ENCODE results near the gene PGM2L1. TPM values are rescaled to one million over a fixed set of nuclear protein-coding genes. Genes with fewer than 3 reads are reported as not detected.

The PGM2L1 gene
- total RNA-seq, 1 donor from 2014 or later: 2.1 TPM

DNA sequence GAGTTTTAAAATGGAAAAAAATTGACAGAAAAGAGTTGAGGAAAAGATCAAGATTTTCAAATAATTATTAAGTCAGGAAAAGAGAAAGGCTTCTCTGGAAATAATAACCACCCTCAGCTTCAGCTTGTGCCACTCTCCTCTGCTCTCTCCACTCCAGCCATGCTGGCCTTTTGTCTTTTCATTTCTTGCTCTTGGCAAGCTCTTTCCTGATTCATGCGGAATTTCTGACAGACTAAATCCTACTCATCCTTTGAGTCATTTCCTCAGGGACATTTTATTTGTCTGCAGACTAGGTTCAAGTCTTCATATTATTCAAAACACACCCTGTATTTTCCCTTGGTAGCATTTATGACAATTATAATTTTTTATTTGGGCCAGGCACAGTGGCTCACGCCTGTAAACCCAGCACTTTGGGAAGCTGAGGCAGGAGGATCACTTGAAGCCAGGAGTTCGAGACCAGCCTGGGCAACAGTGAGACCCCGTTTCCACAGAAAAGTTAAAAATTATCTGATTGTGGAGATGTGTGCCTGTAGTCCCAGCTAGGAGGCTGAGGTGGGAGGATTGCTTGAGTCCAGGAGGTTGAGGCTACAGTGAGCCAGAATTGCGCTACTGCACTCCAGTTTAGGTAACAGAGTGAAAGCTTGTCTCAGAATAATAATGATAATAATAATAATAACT is 79.0 kb downstream of the PGM2L1 start:
- intact Hi-C loops (cut with DNase I): no loop called here
- DNase-seq (ENCODE audit: missing footprints): no peak
- ATAC-seq: no peak

DNA sequence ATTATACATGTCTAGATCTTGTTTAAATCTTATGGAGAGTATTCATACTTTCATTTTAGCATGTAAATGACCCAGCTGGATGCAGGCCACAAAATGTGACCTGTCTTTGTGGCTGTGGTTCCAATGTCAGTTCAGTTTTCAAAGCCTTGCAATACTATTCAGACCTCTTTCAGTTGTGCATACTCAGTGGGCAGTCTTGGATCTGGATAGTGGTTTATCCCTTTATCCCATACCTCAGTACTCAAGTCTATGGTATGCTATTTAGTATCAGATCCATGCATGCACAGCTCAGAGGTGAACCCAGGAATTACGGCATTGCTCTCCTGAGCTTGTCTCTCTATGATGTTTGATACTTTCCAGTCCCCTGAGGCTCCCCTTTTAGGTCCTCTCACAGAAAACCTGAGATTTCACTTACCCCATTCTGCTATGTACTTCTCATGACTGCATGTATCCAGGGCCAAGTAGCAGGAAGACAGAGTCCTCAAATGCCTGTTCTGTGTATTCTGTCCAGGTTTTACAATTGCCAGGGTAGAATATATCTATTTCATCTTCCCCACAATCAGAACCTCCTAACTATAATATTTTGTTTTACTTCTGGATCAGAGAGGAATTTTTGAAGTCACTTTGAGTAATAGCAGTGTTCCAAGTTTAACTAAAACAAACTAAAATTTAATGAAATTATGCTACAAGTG is 79.8 kb downstream of the PGM2L1 start:
- no peak for DNase-seq (ENCODE audit: missing footprints)
- ATAC-seq: no peak
- intact Hi-C loops (cut with DNase I): no loop called here

DNA sequence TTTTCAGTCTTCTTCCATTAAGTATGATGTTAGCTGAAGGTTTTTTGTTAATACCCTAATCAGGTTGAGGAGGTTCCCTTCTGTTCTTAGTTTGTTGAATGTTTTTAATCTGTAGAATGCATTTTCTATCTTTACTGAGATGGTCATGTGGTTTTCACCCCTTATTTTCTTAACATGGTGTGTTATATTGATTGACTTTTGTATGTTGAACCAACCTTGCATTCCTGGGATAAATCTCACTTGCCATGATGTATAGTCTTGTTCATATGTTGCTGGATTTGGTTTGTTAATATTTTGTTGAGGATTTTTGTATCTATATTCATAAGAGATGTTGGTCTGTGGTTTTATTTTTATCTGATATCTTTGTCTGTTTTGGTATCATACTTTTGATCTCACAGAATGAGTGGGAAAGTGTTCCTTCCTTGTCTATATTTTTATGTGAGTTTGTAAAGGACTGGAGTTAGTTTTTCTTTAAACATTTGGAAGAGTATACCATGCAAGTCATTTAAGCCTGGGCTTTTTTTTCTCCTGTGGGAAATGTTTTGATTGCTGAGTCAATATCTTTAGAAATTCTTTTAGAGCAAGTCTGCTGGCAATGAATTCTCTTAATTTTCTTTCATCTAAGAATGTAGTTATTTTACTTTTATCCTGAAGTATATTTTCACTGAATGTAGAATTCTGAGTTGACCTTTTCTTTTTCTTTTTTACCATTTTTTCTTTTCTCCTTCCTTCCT is 81.3 kb downstream of the PGM2L1 start:
- intact Hi-C loops (cut with DNase I): no loop called here
- no peak for DNase-seq (ENCODE audit: missing footprints)
- no peak for ATAC-seq

DNA sequence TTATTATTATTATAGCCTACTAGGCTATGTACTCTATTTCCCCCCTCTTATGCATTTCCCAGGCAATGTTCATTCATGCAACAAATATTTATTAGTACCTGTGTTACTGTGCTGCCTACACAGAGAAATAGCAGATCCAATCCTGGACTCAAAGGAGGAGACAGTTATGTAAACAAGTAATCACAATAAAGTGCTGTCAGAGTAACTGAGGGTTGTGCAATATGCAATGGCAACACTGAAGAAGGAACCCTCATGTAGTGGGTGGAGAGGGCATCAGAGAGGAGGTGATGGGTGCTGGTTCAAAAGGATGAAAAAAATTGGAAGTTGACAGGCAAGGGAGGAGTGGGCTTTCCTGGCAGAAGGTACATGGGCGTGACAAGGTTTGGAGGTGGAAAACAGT is 85.9 kb downstream of the PGM2L1 start:
- intact Hi-C loops (cut with DNase I): no loop called here
- ATAC-seq (no peak), DNase-seq (ENCODE audit: missing footprints) (no peak)

DNA sequence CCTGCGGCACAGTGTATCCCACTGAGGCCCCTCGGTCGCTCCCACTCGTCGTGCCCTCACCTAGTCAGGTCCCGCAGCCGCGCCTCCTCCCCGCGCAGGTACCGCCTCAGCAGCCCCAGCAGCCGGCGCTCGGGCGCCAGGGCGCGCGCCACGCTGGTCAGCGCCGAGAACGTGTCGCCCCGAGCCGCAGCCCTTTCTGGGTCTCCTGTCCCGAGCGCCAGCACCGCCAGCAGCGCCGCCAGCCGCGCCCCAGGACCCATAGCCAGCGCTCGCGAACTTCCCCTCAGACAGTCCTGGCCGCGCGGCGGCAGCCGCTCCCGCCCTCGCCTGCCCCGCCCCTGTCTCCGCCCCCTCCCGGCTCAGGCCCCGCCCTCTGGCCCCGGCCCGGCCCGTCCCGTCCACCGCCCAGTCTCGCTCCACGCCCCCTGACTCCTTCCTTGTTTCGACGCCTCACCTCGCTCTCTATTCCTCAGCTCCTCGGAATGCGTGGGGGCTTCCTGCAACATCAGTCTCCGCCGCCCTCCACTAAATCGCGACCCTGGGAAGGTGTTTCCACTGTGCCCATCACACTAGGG is 86.8 kb downstream of the PGM2L1 start, which contains the start of gene P4HA3:
Gene P4HA3 (minus strand): TSS at position 289 of the 575 bp plus-strand sequence. CDS start 29 bp downstream, at position 260.
- DNase-seq (ENCODE audit: missing footprints) (peak; percentile 85), ATAC-seq (peak; percentile 93)
- intact Hi-C loops (cut with DNase I): no loop called here

DNA sequence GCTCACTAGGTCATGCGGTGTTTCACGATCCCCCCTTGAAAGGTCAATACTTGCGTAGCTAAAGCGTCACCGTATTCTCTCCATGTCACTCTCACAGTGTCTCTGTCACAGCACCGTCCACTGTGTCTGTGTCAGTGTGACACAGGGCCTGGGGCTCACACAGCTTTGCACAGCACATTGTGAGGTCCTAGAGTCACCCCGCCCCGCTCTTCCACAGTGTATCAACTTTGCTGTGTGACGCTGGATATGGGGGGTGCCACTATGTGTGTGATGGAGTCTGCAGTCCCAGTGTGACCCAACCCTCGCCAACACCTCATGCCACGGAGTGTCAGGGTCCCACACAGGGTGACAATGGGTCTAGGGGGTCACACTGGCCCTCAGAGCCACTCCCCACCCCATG is 87.4 kb downstream of the PGM2L1 start:
- DNase-seq (ENCODE audit: missing footprints): no peak
- peak; percentile 33 for ATAC-seq
- intact Hi-C loops (cut with DNase I): no loop called here

DNA sequence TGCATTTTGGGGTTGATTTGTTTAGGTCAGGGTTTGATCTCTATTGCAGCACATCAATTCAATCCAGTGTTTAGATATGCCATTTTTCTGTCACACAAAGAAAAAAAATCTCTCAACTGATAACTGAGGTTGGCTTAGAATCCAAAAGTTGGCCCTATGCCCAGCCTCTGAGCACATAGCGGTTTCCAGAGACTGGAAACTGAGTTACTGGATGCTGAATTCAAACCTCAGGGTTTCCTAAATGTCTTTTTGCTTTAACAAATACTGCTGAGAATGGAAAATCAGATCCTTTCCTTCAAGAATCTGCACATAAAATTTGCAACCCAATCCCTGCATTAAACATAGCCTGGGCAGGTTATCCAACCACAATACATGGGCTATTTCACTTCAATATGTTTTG is 90.8 kb downstream of the PGM2L1 start:
- no peak for DNase-seq (ENCODE audit: missing footprints)
- intact Hi-C loops (cut with DNase I): no loop called here

DNA sequence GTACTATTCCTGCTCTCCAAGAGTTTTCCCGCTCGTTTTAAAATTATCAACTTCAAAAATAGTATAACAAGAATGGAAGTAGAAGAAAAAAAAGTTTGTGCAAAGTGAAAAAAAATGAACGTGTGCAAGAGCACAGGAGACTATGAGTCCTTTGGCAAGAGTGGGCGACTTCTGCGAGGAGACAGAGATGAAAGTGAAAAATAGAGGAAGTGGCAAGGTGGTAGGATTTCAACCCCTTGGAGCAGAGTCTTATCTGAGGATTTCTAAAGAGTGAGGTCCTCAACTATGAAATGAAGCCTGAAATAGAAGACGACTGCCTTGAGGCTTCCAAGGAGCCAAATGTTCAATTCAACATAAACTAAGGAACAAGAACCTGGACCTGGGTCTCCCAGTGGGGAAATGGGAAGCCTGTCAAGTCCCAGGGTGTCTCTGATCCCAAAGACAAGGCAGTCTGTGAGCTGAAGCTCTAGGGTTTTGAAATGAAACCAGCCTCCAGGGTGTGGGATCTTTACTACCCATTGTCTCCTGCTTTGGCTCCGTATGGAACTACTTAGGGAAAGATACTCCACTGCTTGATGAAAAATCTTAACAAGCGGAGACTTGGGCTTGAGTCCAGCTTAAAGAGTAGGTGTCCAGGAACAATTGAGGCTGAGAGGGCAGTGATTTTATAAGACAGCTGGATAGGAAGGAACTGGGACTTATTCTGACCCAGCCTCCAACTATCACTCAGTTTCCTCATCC is 91.6 kb downstream of the PGM2L1 start:
- no peak for ATAC-seq
- no peak for DNase-seq (ENCODE audit: missing footprints)
- intact Hi-C loops (cut with DNase I): no loop called here

More for the DNA sequence above, 90.8 kb downstream of the PGM2L1 start:
- no peak for ATAC-seq

DNA sequence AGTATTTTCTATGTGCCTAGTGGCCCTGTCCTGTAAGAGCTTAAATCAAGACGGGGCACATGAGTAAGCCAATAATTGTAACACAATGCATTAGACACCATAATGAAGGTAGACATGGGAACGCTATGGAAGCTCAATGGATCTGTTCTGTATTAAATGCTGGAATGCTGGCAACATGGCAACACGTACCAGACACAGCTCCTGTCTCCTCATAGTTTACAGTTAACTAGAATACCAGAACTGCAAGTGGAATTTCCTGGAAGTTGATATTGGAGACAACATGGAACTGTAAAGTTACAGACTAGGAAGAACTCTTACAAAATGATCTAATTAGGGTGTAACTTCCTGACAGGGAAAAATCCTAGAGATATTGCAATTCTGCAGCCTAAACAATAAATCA is 99.2 kb downstream of the PGM2L1 start:
- no peak for DNase-seq (ENCODE audit: missing footprints)
- intact Hi-C loops (cut with DNase I): no loop called here
- no peak for ATAC-seq

DNA sequence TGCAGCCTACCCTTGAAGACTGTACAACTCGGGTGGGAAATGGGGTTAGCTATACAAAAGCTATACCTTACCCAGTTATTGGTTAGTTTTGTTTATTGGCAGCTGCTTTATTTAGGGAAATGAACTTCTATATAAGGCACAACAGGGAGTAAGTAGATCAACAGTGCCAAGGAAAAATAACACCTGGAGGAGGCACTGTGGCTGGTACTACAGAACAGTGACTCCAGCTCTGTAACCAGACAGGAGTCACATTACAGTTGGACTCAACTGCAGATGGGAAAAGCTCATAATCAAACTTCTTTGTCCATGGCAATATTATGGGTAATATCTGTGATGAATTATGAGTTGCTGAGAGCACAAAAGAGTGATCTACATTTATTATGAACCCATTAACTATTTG is 100.7 kb downstream of the PGM2L1 start:
- DNase-seq (ENCODE audit: missing footprints) (no peak), ATAC-seq (no peak)
- intact Hi-C loops (cut with DNase I): no loop called here

DNA sequence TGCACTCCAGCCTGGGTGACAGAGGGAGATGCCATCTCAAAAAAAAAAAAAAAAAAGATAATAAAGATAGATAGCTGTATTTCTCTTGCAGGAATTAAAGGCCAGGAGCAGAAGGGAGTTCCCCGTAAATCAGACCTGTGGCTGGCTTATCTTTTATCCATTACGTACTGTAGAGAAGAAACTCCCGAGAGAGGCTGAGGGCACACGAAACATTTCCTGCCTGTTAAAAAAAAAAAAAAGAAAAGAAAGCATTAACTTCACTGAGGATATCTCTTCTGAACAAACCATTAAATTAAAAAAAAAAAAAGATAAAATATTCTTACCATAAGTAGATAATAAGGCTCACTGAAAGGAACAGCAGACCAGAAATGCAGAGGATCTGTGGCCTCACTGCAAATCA is 109.3 kb downstream of the PGM2L1 start:
- DNase-seq (ENCODE audit: missing footprints) (no peak), ATAC-seq (no peak)
- intact Hi-C loops (cut with DNase I): no loop called here

DNA sequence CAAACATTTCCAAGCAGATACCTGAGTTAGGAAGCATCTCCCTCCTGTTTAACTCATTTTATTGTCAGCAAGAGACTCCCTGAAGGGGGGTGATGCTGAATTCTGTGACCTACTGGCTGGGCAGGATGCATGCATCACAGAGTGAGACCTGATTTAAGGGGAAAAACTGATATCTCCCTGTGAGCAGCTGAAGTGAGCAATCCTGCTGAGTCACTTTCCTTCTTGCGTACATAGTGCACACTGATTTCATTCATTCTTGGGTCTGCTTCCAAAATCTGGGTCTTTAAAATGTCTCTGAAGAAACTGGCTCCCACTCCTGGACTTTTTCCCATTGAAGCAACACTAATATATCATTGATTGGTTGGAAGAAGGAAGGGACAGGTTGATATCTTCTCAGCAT is 110.1 kb downstream of the PGM2L1 start:
- DNase-seq (ENCODE audit: missing footprints) (no peak), ATAC-seq (no peak)
- intact Hi-C loops (cut with DNase I): no loop called here

DNA sequence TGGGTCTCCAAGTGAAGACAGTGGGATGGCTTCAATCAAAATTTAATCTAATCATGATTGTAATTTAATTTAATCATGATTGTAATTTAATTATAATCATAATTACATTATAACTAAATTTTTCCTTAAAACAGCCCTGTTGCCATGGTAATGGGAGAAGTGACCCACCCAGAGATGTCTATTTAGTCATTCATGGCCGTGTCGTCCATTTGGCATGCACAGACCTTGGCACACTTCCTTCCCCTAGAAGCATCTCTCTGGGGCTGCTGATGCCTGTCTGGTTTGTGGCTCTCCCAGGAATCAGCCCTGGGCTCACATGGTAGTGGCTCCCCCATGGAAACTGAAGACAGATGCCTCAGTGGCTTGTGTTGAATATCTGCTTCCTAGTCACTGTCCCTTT is 113.8 kb downstream of the PGM2L1 start:
- DNase-seq (ENCODE audit: missing footprints): no peak
- ATAC-seq: no peak
- intact Hi-C loops (cut with DNase I): no loop called here

DNA sequence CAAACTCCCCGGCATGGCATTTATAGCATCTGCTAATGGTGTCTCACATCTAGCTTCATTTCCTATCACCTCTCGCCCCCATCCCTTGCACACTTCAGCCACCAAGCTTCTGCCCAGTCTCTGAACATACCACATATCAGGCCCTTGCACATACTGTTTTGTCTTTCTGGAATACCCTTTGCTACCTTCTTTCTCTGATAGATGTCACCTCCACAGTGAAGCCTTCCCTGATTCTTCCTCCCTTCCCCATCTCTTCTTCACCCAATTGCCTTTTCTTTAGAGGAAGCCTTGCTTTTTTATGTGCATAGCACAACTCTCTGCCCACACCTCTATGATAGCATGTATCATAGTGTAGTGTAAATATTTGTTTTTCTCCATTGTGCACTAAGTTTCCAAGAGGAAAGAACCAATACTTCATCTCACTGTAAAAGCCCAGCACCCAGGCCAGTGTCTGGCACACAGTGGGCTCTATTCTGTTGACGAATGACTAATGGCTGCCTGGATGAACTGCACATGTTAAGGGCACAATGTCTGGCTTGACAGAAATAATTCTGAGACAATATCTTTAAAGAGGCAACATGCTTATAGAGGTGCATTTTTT is 114.6 kb downstream of the PGM2L1 start:
- DNase-seq (ENCODE audit: missing footprints) (no peak), ATAC-seq (no peak)
- intact Hi-C loops (cut with DNase I): no loop called here

DNA sequence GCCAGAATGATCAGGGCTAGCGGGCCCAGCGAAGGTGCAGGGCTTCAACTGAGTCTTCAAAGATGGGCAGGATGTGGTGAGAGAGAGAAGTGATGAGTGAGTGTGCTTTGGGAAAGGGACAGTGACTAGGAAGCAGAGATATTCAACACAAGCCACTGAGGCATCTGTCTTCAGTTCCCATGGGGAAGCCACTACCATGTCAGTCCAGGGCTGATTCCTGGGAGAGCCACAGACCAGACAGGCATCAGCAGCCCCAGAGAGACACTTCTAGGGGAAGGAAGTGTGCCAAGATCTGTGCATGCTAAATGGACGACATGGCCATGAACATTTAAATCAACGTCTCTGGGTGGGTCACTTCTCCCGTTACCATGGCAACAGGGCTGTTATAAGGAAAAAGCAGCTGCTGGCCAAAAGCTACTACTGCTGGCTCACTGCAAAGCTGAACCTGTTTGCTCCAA is 115.3 kb downstream of the PGM2L1 start:
- intact Hi-C loops (cut with DNase I): no loop called here
- ATAC-seq: no peak

DNA sequence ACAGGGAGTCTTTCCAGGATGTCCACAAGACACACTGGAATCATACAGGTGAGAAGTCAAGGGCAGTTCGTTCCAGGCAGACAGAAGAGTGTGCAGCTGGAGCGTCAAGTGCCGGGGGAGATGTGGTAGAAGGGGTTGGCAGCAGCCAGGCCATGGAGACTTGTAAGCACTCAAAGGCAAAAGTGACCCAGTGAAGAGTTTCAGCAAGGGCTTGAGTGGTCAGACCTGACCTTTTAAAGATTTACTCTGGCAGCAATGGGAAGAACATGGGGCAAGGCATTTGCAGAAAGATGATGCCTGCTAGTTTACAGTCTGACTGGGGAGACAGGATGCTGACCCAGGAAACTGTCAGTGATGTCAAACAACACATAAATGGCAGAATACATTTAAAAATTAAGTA is 115.8 kb downstream of the PGM2L1 start:
- ATAC-seq (no peak), DNase-seq (ENCODE audit: missing footprints) (no peak)
- intact Hi-C loops (cut with DNase I): no loop called here

More for the DNA sequence above, 115.3 kb downstream of the PGM2L1 start:
- no peak for DNase-seq (ENCODE audit: missing footprints)

DNA sequence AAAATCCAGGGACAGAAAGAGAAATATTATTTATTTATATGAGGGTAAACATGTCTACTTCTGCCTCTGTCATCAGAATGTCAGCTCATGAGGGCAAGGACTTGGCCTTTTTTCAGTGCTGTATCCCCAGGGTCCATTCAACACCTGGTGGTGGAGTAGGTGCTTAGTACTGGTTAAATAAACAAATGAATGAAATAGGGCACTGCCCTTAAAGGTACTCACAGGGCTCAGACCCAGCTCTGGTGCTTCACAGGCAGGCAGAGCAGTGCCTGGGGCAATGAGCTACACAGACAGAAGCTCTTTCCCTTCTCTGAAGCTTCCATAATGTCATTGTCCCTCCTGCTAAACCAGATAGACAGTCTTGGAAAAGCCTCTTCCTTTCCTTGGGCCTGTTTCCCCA is 117.7 kb downstream of the PGM2L1 start:
- intact Hi-C loops (cut with DNase I): no loop called here
- DNase-seq (ENCODE audit: missing footprints): no peak

More for the DNA sequence above, 117.7 kb downstream of the PGM2L1 start:
- ATAC-seq: no peak

Measured in Right ventricle myocardium inferior (tissue), 1 donor.